Measurements from ENCODE around the gene GIGYF1.
A peak's percentile ranks its signal among the peaks of the same experiment; 100 is the strongest.

DNA sequence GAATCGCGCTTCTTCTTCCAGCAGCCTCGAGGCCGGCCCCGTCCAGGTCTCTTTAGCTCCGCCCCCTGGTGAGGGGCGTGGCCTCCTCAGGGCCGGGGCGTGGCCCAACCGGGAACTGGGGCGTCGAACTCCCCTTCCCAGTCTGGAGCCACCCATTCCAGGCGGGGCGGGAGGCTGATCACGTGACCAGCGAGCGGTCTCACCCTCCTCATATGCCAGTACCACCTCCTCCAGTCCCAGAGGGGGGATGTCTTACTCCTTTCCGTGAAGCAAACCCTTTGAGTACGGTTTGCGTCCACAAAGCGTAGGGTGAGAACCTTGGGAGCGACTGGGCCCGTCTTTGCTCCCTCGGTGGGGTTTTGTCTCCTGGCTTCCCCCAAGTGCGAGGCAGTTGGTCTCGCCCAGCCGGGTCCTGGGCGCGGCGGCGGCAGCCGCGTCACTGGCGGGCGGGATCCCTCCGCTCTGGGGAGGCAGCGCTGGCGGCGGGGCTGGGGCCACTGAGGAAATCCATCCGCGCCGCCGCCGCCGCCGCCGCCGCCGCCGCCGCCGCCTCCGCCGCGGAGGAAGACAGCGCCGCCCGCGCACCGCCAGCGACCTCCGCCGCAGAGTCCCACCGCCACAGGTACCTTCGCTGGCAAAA, 20.6 kb downstream of the GIGYF1 start, which contains the start of gene GNB2:
- TF ChIP-seq, protein P1, sequence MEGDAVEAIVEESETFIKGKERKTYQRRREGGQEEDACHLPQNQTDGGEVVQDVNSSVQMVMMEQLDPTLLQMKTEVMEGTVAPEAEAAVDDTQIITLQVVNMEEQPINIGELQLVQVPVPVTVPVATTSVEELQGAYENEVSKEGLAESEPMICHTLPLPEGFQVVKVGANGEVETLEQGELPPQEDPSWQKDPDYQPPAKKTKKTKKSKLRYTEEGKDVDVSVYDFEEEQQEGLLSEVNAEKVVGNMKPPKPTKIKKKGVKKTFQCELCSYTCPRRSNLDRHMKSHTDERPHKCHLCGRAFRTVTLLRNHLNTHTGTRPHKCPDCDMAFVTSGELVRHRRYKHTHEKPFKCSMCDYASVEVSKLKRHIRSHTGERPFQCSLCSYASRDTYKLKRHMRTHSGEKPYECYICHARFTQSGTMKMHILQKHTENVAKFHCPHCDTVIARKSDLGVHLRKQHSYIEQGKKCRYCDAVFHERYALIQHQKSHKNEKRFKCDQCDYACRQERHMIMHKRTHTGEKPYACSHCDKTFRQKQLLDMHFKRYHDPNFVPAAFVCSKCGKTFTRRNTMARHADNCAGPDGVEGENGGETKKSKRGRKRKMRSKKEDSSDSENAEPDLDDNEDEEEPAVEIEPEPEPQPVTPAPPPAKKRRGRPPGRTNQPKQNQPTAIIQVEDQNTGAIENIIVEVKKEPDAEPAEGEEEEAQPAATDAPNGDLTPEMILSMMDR (IDR thresholded peaks at IDR 0.05): peak in 2 of 6 experiments; percentile 6 to 12
- peak in 3 of 4 donors; percentile 72 to 86 (median 75) for TF ChIP-seq POLR2A (IDR thresholded peaks at IDR 0.05)

All from esophagus squamous epithelium (tissue), 4 donors.